Lower lobe of right lung (tissue), 2 donors: Measurements from ENCODE around the gene DUOXA2. TPM values are rescaled to one million over a fixed set of nuclear protein-coding genes. Genes with fewer than 3 reads are reported as not detected.

Experiments
- ATAC-seq, 2 donors: fragments of 200-7000 bp; cut with Tn5 transposase; one replicate each; pipeline ENCODE4 v1.9.1; 2020 to 2022; ENCODE audit warnings: mild to moderate bottlenecking in 2 of 2, moderate library complexity in 2 of 2
- DNase-seq: peaks from one replicate; pipeline ENCODE4 v3.0.0-alpha.2; 2020
- H3K27ac ChIP-seq: fragments of 200-600 bp; one replicate; pipeline ENCODE4 v1.8.0; 2022
- H3K27me3 ChIP-seq: fragments of 200-600 bp; one replicate; pipeline ENCODE4 v1.8.0; 2022; ENCODE audit warnings: low read depth
- H3K36me3 ChIP-seq: fragments of 200-600 bp; one replicate; pipeline ENCODE4 v1.8.0; 2022; ENCODE audit warnings: mild to moderate bottlenecking
- H3K4me1 ChIP-seq: fragments of 200-600 bp; one replicate; pipeline ENCODE4 v1.8.0; 2022
- H3K4me3 ChIP-seq: fragments of 200-600 bp; one replicate; pipeline ENCODE4 v1.8.0; 2022; ENCODE audit warnings: mild to moderate bottlenecking
- H3K9me3 ChIP-seq: fragments of 200-600 bp; one replicate; pipeline ENCODE4 v1.8.0; 2022
- intact Hi-C: fragments of 100-400 bp; cut with DNase I; formaldehyde crosslinking; loops from one replicate; pipeline ENCODE4 v1.11.0; 2022
- total RNA-seq: library from RNA; stranded (reverse); fragmentation: NEBNext Ultra II Directional; extraction: Animal tissue kit (Norgen Biotek cat#: 25700); gene quantifications from one replicate; pipeline ENCODE4 v1.2.1, GENCODE V29; 2021
- TF ChIP-seq, protein P1 (sequence below): fragments of 200-600 bp; IDR thresholded peaks from one replicate; pipeline ENCODE4 v1.8.0; 2022; ENCODE audit warnings: antibody characterized with exemption, mild to moderate bottlenecking
- donor health status: DM: no; HTN: yes; CAD: no; lungs with severe emphysema.

The DUOXA2 gene
- total RNA-seq, 1 donor from 2014 or later, result not detected

- H3K9me3 ChIP-seq, result no peaks in the 10 kb centered on the region
- H3K4me1 ChIP-seq, result peaks cover 44% of the 10 kb centered on the region
- TF ChIP-seq, protein P1, sequence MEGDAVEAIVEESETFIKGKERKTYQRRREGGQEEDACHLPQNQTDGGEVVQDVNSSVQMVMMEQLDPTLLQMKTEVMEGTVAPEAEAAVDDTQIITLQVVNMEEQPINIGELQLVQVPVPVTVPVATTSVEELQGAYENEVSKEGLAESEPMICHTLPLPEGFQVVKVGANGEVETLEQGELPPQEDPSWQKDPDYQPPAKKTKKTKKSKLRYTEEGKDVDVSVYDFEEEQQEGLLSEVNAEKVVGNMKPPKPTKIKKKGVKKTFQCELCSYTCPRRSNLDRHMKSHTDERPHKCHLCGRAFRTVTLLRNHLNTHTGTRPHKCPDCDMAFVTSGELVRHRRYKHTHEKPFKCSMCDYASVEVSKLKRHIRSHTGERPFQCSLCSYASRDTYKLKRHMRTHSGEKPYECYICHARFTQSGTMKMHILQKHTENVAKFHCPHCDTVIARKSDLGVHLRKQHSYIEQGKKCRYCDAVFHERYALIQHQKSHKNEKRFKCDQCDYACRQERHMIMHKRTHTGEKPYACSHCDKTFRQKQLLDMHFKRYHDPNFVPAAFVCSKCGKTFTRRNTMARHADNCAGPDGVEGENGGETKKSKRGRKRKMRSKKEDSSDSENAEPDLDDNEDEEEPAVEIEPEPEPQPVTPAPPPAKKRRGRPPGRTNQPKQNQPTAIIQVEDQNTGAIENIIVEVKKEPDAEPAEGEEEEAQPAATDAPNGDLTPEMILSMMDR, result no peak
- ATAC-seq, result no peak
- H3K36me3 ChIP-seq, result peaks cover 10% of the 10 kb centered on the region
- DNase-seq, result no peak
- no peak overlapping the region for H3K27ac ChIP-seq
- H3K4me3 ChIP-seq, result no peak overlapping the region
- intact Hi-C loops, result no loop called here
- peaks cover 33% of the 10 kb centered on the region for H3K27me3 ChIP-seq
These were observed 22.2 kb downstream of the DUOXA2 start for GRCh38 chr15:45136378-45136764.

GRCh38 chr15:45137703-45138102, 23.6 kb downstream of the DUOXA2 start:
- H3K4me1 ChIP-seq, result peaks cover 35% of the 10 kb centered on the region
- TF ChIP-seq, protein P1, result no peak
- H3K27me3 ChIP-seq, result peaks cover 33% of the 10 kb centered on the region
- no peak for DNase-seq
- no peaks in the 10 kb centered on the region for H3K9me3 ChIP-seq
- no peak overlapping the region for H3K27ac ChIP-seq
- intact Hi-C loops, result no loop called here
- no peak overlapping the region for H3K4me3 ChIP-seq
- no peak for ATAC-seq
- peaks cover 12% of the 10 kb centered on the region for H3K36me3 ChIP-seq

- peaks cover 26% of the 10 kb centered on the region for H3K27me3 ChIP-seq
- ATAC-seq (peak; percentile 4 to 72), DNase-seq (peak; percentile 82)
- TF ChIP-seq, protein P1, result no peak
- no peaks in the 10 kb centered on the region for H3K9me3 ChIP-seq
- no peak overlapping the region for H3K4me3 ChIP-seq
- H3K4me1 ChIP-seq, result peaks cover 26% of the 10 kb centered on the region
- intact Hi-C loops, result no loop called here
- H3K36me3 ChIP-seq, result peaks cover 21% of the 10 kb centered on the region
- H3K27ac ChIP-seq, result peak overlapping the region; percentile 37
These were observed 25.0 kb downstream of the DUOXA2 start for GRCh38 chr15:45138814-45139765.

DNA sequence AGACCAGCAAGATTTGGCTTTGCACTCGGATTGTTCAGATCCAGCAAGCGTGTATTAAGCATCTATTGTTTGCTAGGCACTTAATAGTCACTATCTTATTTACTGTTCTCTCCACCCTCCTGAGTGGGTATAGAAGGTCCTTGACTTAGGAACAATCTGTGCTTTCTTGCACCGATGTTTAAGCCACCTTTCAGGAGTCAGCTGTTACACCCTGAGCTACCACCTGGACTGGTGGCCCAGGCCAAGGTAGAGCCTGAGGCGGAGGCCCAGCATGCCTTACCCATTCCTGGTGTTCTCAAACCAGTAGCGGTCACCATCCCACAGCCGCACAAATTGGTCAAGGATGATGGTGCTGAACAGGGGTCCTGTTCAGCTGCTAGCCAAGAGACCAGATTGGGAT, 25.6 kb downstream of the DUOXA2 start:
- Histone ChIP-seq H3K4me3 (no peak overlapping the region), H3K9me3 (no peaks in the 10 kb centered on the region), H3K27ac (peak overlapping the region; percentile 8), H3K36me3 (peaks cover 28% of the 10 kb centered on the region), H3K4me1 (peaks cover 20% of the 10 kb centered on the region), H3K27me3 (peaks cover 19% of the 10 kb centered on the region)
- TF ChIP-seq, protein P1, result no peak
- DNase-seq (peak; percentile 73), ATAC-seq (peak; percentile 89 to 91)
- intact Hi-C loops, result no loop called here

GRCh38 chr15:45140557-45141250, 26.6 kb downstream of the DUOXA2 start:
- intact Hi-C loops, result no loop called here
- ATAC-seq, result no peak
- DNase-seq, result no peak
- no peak overlapping the region for H3K4me3 ChIP-seq
- H3K36me3 ChIP-seq, result peaks cover 34% of the 10 kb centered on the region
- peaks cover 14% of the 10 kb centered on the region for H3K4me1 ChIP-seq
- H3K27me3 ChIP-seq, result peaks cover 12% of the 10 kb centered on the region
- H3K27ac ChIP-seq, result peak overlapping the region; percentile 8
- TF ChIP-seq, protein P1, result no peak
- H3K9me3 ChIP-seq, result no peaks in the 10 kb centered on the region
